HEK293T (cell line): ENCODE measurements around the gene FBXO11.

Experiments
- ARNT ChIP-seq: fragments of 450-650 bp; IDR thresholded peaks from 2 replicates; pipeline ENCODE4 v1.6.1; 2017; ENCODE audit warnings: mild to moderate bottlenecking
- BHLHE40 ChIP-seq: fragments of 450-650 bp; IDR thresholded peaks from 2 replicates; pipeline ENCODE4 v1.6.1; 2016; ENCODE audit warnings: mild to moderate bottlenecking, moderate library complexity, borderline replicate concordance
- ELF4 ChIP-seq: fragments of 450-650 bp; IDR thresholded peaks from 2 replicates; pipeline ENCODE4 v1.6.1; 2017; ENCODE audit warnings: antibody characterized with exemption
- FOXA1 ChIP-seq: fragments of 450-650 bp; IDR thresholded peaks from 2 replicates; pipeline ENCODE4 v1.6.1; 2016; ENCODE audit warnings: mild to moderate bottlenecking
- FOXK2 ChIP-seq: fragments of 450-650 bp; IDR thresholded peaks from 2 replicates; pipeline ENCODE4 v1.6.1; 2016; ENCODE audit warnings: mild to moderate bottlenecking
- FOXM1 ChIP-seq: fragments of 450-650 bp; IDR thresholded peaks from 2 replicates; pipeline ENCODE4 v1.6.1; 2017; ENCODE audit warnings: mild to moderate bottlenecking, borderline replicate concordance
- HDGF ChIP-seq: fragments of 450-650 bp; IDR thresholded peaks from 2 replicates; pipeline ENCODE4 v1.6.1; 2017; ENCODE audit warnings: antibody characterized with exemption, borderline replicate concordance
- LEF1 ChIP-seq: fragments of 450-650 bp; IDR thresholded peaks from 2 replicates; pipeline ENCODE4 v1.6.1; 2017; ENCODE audit warnings: mild to moderate bottlenecking, borderline replicate concordance
- NFRKB ChIP-seq: fragments of 450-650 bp; IDR thresholded peaks from 2 replicates; pipeline ENCODE4 v1.6.1; 2016; ENCODE audit warnings: mild to moderate bottlenecking, moderate library complexity
- SUZ12 ChIP-seq: fragments of 450-650 bp; IDR thresholded peaks from 2 replicates; pipeline ENCODE4 v1.6.1; 2016; ENCODE audit warnings: mild to moderate bottlenecking
- TARDBP ChIP-seq: fragments of 450-650 bp; IDR thresholded peaks from 2 replicates; pipeline ENCODE4 v1.6.1; 2016
- ZNF384 ChIP-seq: fragments of 450-650 bp; IDR thresholded peaks from 2 replicates; pipeline ENCODE4 v1.6.1; 2016

DNA sequence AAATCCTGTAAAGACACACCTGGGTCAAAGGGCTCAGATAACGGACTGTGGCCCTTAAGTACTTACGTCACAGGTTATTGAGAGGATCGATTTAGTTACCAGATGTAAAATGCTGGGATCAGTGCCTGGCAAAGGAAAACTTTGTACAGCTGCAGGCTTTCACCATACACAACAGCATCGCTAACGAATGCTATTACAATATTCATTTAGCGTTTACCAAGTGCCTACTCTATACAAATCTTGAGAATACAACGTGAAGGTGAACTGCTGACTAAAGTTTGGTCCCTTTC, 124.0 kb downstream of the FBXO11 start:
- TF ChIP-seq HDGF (no peak), SUZ12 (no peak), ARNT (no peak), BHLHE40 (no peak), ELF4 (no peak), FOXA1 (no peak), ZNF384 (no peak), TARDBP (no peak), FOXM1 (no peak), FOXK2 (no peak), NFRKB (no peak), LEF1 (no peak)
